ENCODE data around the gene CBX4. TPM values are rescaled to one million over a fixed set of nuclear protein-coding genes. Genes with fewer than 3 reads are reported as not detected.

Gene CBX4
- total and polyA plus RNA-seq, 2 of the 13 experiments (the other 11 are each of a cell fraction or from before 2014, with no cell fraction given) = 25.8 to 50.8 TPM

DNA sequence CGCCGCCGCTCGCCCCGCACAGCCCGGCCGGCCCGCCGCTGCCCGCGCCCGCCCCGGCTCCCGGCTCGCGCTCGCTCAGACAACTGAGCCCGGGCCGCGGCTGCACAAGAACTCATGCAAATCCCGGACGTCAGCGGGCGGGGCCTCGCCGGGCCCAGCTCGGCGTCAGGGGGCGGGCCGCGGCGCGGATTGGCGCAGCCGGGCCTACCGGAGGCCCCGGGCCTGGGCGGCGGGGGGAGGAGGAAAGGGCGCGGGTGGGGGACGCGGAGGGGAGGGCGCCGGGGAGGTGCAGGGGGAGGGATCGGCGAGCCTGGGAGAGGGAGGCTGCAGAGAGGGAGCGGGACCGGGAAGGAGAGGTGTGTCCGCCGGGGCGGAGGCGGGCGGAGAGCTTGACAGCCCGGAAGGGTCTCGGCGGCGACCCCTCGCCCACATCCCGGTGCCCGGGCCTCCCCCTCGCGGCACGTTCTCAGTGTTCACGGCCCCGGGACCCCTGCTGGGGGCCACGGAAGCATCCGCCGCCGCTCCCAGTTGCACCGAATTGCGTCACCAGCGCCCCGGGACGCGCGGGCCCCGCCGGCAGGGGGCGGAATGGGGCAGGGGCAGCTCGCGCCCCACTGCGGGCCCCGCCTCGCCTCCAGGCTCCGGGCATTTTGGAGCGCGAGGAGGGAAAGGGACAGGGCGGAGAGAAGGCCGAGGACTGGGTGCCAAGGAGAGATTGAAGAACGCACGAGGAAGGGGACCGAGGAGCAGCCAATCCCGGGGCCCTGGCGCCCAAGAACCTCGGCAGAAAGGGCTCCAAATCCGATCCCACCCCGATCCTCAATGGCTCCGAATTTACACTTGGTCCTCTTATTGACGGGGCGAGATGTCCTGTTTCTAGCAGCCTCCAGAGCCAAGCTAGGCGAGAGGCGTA lies at the start of gene CBX4 (continued):
- TF ChIP-seq, protein P1, sequence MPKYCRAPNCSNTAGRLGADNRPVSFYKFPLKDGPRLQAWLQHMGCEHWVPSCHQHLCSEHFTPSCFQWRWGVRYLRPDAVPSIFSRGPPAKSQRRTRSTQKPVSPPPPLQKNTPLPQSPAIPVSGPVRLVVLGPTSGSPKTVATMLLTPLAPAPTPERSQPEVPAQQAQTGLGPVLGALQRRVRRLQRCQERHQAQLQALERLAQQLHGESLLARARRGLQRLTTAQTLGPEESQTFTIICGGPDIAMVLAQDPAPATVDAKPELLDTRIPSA (CRISPR knock-in tag; IDR thresholded peaks at IDR 0.05; ENCODE audit: borderline replicate concordance) = no peak
- TF ChIP-seq ELF3 (CRISPR knock-in tag; IDR thresholded peaks at IDR 0.05) (0 out of 2 replicates have a peak, but pooled peaks have one; percentile 66), SP1 (IDR thresholded peaks at IDR 0.05) (no peak), SP1 (CRISPR knock-in tag; IDR thresholded peaks at IDR 0.05) (0 out of 2 replicates have a peak, but pooled peaks have one; percentile 33), ZNF891 (CRISPR knock-in tag; IDR thresholded peaks at IDR 0.05) (peak; percentile 93), ZSCAN30 (CRISPR knock-in tag; IDR thresholded peaks at IDR 0.05) (no peak), KLF13 (CRISPR knock-in tag; IDR thresholded peaks at IDR 0.05) (peak; percentile 66; the same call in 1 of the 2 replicates), EED (CRISPR knock-in tag; IDR thresholded peaks at IDR 0.05) (no peak; the same call in 1 of the 2 replicates), ZMYM2 (CRISPR knock-in tag; IDR thresholded peaks at IDR 0.05) (peak; percentile 89; the same call in 1 of the 2 replicates), EHMT2 (IDR thresholded peaks at IDR 0.05; ENCODE audit: borderline replicate concordance, low read depth, low read length) (no peak), TP53 (CRISPR knock-in tag; conservative IDR thresholded peaks at IDR 0.05) (no peak), HOXD1 (CRISPR knock-in tag; IDR thresholded peaks at IDR 0.05) (peak; percentile 57; the same call in 1 of the 2 replicates), HOXA3 (CRISPR knock-in tag; IDR thresholded peaks at IDR 0.05) (peak; percentile 79), ZNF557 (CRISPR knock-in tag; IDR thresholded peaks at IDR 0.05) (0 out of 2 replicates have a peak, but pooled peaks have one; percentile 28), ZNF44 (CRISPR knock-in tag; IDR thresholded peaks at IDR 0.05) (peak; percentile 60; the same call in 1 of the 2 replicates), ZNF343 (CRISPR knock-in tag; IDR thresholded peaks at IDR 0.05) (0 out of 2 replicates have a peak, but pooled peaks have one; percentile 40), ZNF501 (CRISPR knock-in tag; IDR thresholded peaks at IDR 0.05) (peak; percentile 91), ETV6 (CRISPR knock-in tag; conservative IDR thresholded peaks at IDR 0.05) (peak; percentile 79; the same call in 1 of the 2 replicates), NCOR1 (IDR thresholded peaks at IDR 0.05; ENCODE audit: borderline replicate concordance, low read length) (peak; percentile 61; the same call in 1 of the 2 replicates)
- TF ChIP-seq, protein P2, sequence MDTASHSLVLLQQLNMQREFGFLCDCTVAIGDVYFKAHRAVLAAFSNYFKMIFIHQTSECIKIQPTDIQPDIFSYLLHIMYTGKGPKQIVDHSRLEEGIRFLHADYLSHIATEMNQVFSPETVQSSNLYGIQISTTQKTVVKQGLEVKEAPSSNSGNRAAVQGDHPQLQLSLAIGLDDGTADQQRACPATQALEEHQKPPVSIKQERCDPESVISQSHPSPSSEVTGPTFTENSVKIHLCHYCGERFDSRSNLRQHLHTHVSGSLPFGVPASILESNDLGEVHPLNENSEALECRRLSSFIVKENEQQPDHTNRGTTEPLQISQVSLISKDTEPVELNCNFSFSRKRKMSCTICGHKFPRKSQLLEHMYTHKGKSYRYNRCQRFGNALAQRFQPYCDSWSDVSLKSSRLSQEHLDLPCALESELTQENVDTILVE (CRISPR knock-in tag; IDR thresholded peaks at IDR 0.05) = peak; percentile 99
- TF ChIP-seq, protein P3, sequence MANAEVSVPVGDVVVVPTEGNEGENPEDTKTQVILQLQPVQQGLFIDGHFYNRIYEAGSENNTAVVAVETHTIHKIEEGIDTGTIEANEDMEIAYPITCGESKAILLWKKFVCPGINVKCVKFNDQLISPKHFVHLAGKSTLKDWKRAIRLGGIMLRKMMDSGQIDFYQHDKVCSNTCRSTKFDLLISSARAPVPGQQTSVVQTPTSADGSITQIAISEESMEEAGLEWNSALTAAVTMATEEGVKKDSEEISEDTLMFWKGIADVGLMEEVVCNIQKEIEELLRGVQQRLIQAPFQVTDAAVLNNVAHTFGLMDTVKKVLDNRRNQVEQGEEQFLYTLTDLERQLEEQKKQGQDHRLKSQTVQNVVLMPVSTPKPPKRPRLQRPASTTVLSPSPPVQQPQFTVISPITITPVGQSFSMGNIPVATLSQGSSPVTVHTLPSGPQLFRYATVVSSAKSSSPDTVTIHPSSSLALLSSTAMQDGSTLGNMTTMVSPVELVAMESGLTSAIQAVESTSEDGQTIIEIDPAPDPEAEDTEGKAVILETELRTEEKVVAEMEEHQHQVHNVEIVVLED (CRISPR knock-in tag; IDR thresholded peaks at IDR 0.05; ENCODE audit: borderline replicate concordance) = peak; percentile 73; the same call in 1 of the 2 replicates
- TF ChIP-seq, protein P4, sequence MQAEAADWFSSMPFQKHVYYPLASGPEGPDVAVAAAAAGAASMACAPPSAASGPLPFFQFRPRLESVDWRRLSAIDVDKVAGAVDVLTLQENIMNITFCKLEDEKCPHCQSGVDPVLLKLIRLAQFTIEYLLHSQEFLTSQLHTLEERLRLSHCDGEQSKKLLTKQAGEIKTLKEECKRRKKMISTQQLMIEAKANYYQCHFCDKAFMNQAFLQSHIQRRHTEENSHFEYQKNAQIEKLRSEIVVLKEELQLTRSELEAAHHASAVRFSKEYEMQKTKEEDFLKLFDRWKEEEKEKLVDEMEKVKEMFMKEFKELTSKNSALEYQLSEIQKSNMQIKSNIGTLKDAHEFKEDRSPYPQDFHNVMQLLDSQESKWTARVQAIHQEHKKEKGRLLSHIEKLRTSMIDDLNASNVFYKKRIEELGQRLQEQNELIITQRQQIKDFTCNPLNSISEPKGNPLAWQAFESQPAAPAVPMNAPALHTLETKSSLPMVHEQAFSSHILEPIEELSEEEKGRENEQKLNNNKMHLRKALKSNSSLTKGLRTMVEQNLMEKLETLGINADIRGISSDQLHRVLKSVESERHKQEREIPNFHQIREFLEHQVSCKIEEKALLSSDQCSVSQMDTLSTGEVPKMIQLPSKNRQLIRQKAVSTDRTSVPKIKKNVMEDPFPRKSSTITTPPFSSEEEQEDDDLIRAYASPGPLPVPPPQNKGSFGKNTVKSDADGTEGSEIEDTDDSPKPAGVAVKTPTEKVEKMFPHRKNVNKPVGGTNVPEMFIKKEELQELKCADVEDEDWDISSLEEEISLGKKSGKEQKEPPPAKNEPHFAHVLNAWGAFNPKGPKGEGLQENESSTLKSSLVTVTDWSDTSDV (CRISPR knock-in tag; IDR thresholded peaks at IDR 0.05) = peak; percentile 50; the same call in 1 of the 2 replicates
